ENCODE measurements around the gene FAM90A26. TPM values are rescaled to one million over a fixed set of nuclear protein-coding genes. Genes with fewer than 3 reads are reported as not detected.
A peak's percentile ranks its signal among the peaks of the same experiment; 100 is the strongest.
"Not testable (repeated sequence)": the region's sequence is repeated elsewhere in the genome, so short reads cannot be mapped to it uniquely, and the experiment has no call there.

Gene FAM90A26
- total RNA-seq, 1 experiment from 2014 or later = not detected

GRCh38 chr4:9131420-9131819, 38.8 kb upstream of the FAM90A26 start:
- DNase-seq (ENCODE audit: low read depth, low spot score); H3K9me3 ChIP-seq (ENCODE audit: control insufficient read depth in 1 of 2, insufficient read depth in 1 of 2, low read depth in 1 of 2, low read length in 2 of 2); POLR2A ChIA-PET; intact Hi-C loops (cut with micrococcal nuclease); H3K9ac ChIP-seq (ENCODE audit: low read length); H3K27ac ChIP-seq (ENCODE audit: low read depth, low read length); H2AFZ ChIP-seq (ENCODE audit: low read depth, low read length, poor library complexity, severe bottlenecking); H3K79me2 ChIP-seq (ENCODE audit: insufficient read depth, low read length); H3K4me3 ChIP-seq (replicated peaks in 1 of 2; ENCODE audit: low read depth in 1 of 2, low read length in 2 of 2); CTCF ChIA-PET; H3K27me3 ChIP-seq (ENCODE audit: insufficient read depth, low read length); RAD21 ChIA-PET (ENCODE audit: low non-redundant PET in 1 of 2, low total read pairs in 2 of 2, uncharacterized antibody in 2 of 2, unreplicated experiment in 2 of 2); H3K4me1 ChIP-seq (ENCODE audit: control insufficient read depth in 1 of 2, insufficient read depth in 2 of 2, low read length in 2 of 2); H4K20me1 ChIP-seq (ENCODE audit: insufficient read depth); BruUV-seq (replicated peaks); H3K9me2 ChIP-seq (ENCODE audit: insufficient read depth); ATAC-seq; H3K36me3 ChIP-seq (ENCODE audit: control insufficient read depth in 1 of 2, insufficient read depth in 2 of 2, low read length in 2 of 2): not testable (repeated sequence)
- peak overlapping the region; percentile 25; the same call in 1 of the 2 replicates for H3K4me2 ChIP-seq (ENCODE audit: low read length)
- peak; percentile 23; the same call in 1 of the 2 replicates for TF ChIP-seq FOSL1 (IDR thresholded peaks at IDR 0.05; ENCODE audit: low read depth)

GRCh38 chr4:9132849-9133248, 37.4 kb upstream of the FAM90A26 start:
- H3K9me2 ChIP-seq (ENCODE audit: insufficient read depth); ATAC-seq; POLR2A ChIA-PET; intact Hi-C loops (cut with micrococcal nuclease); H3K4me1 ChIP-seq (ENCODE audit: control insufficient read depth in 1 of 2, insufficient read depth in 2 of 2, low read length in 2 of 2); H3K36me3 ChIP-seq (ENCODE audit: control insufficient read depth in 1 of 2, insufficient read depth in 2 of 2, low read length in 2 of 2); CTCF ChIA-PET; BruUV-seq (replicated peaks); H3K4me3 ChIP-seq (replicated peaks in 1 of 2; ENCODE audit: low read depth in 1 of 2, low read length in 2 of 2); H3K4me2 ChIP-seq (ENCODE audit: low read length); DNase-seq (ENCODE audit: low read depth, low spot score); H3K9me3 ChIP-seq (ENCODE audit: control insufficient read depth in 1 of 2, insufficient read depth in 1 of 2, low read depth in 1 of 2, low read length in 2 of 2); H3K27ac ChIP-seq (ENCODE audit: low read depth, low read length); H4K20me1 ChIP-seq (ENCODE audit: insufficient read depth); H3K27me3 ChIP-seq (ENCODE audit: insufficient read depth, low read length); RAD21 ChIA-PET (ENCODE audit: low non-redundant PET in 1 of 2, low total read pairs in 2 of 2, uncharacterized antibody in 2 of 2, unreplicated experiment in 2 of 2); H3K9ac ChIP-seq (ENCODE audit: low read length); H3K79me2 ChIP-seq (ENCODE audit: insufficient read depth, low read length); H2AFZ ChIP-seq (ENCODE audit: low read depth, low read length, poor library complexity, severe bottlenecking): not testable (repeated sequence)

- H3K4me1 ChIP-seq (ENCODE audit: control insufficient read depth in 1 of 2, insufficient read depth in 2 of 2, low read length in 2 of 2); ATAC-seq; H3K27me3 ChIP-seq (ENCODE audit: insufficient read depth, low read length); H3K27ac ChIP-seq (ENCODE audit: low read depth, low read length); intact Hi-C loops (cut with micrococcal nuclease); RAD21 ChIA-PET (ENCODE audit: low non-redundant PET in 1 of 2, low total read pairs in 2 of 2, uncharacterized antibody in 2 of 2, unreplicated experiment in 2 of 2); H3K79me2 ChIP-seq (ENCODE audit: insufficient read depth, low read length); H3K9ac ChIP-seq (ENCODE audit: low read length); H3K36me3 ChIP-seq (ENCODE audit: control insufficient read depth in 1 of 2, insufficient read depth in 2 of 2, low read length in 2 of 2); DNase-seq (ENCODE audit: low read depth, low spot score); H3K9me2 ChIP-seq (ENCODE audit: insufficient read depth); H3K4me2 ChIP-seq (ENCODE audit: low read length); H3K4me3 ChIP-seq (replicated peaks in 1 of 2; ENCODE audit: low read depth in 1 of 2, low read length in 2 of 2); BruUV-seq (replicated peaks); H2AFZ ChIP-seq (ENCODE audit: low read depth, low read length, poor library complexity, severe bottlenecking); H3K9me3 ChIP-seq (ENCODE audit: control insufficient read depth in 1 of 2, insufficient read depth in 1 of 2, low read depth in 1 of 2, low read length in 2 of 2); POLR2A ChIA-PET; CTCF ChIA-PET; H4K20me1 ChIP-seq (ENCODE audit: insufficient read depth): not testable (repeated sequence)
Observed at GRCh38 chr4:9134011-9134410, 36.2 kb upstream of the FAM90A26 start.

- BruUV-seq (replicated peaks); H3K79me2 ChIP-seq (ENCODE audit: insufficient read depth, low read length); H3K9me3 ChIP-seq (ENCODE audit: control insufficient read depth in 1 of 2, insufficient read depth in 1 of 2, low read depth in 1 of 2, low read length in 2 of 2); POLR2A ChIA-PET; H3K4me1 ChIP-seq (ENCODE audit: control insufficient read depth in 1 of 2, insufficient read depth in 2 of 2, low read length in 2 of 2); H3K4me3 ChIP-seq (replicated peaks in 1 of 2; ENCODE audit: low read depth in 1 of 2, low read length in 2 of 2); RAD21 ChIA-PET (ENCODE audit: low non-redundant PET in 1 of 2, low total read pairs in 2 of 2, uncharacterized antibody in 2 of 2, unreplicated experiment in 2 of 2); H4K20me1 ChIP-seq (ENCODE audit: insufficient read depth); ATAC-seq; H3K36me3 ChIP-seq (ENCODE audit: control insufficient read depth in 1 of 2, insufficient read depth in 2 of 2, low read length in 2 of 2); CTCF ChIA-PET; intact Hi-C loops (cut with micrococcal nuclease); H3K27me3 ChIP-seq (ENCODE audit: insufficient read depth, low read length); H3K27ac ChIP-seq (ENCODE audit: low read depth, low read length); H3K9ac ChIP-seq (ENCODE audit: low read length); H3K4me2 ChIP-seq (ENCODE audit: low read length); DNase-seq (ENCODE audit: low read depth, low spot score); H2AFZ ChIP-seq (ENCODE audit: low read depth, low read length, poor library complexity, severe bottlenecking); H3K9me2 ChIP-seq (ENCODE audit: insufficient read depth): not testable (repeated sequence)
Observed at GRCh38 chr4:9134556-9134955, 35.7 kb upstream of the FAM90A26 start.

GRCh38 chr4:9141050-9141449, 29.2 kb upstream of the FAM90A26 start:
- H3K27me3 ChIP-seq (ENCODE audit: insufficient read depth, low read length); H3K4me1 ChIP-seq (ENCODE audit: control insufficient read depth in 1 of 2, insufficient read depth in 2 of 2, low read length in 2 of 2); DNase-seq (ENCODE audit: low read depth, low spot score); intact Hi-C loops (cut with micrococcal nuclease); POLR2A ChIA-PET; H3K27ac ChIP-seq (ENCODE audit: low read depth, low read length); H4K20me1 ChIP-seq (ENCODE audit: insufficient read depth); CTCF ChIA-PET; ATAC-seq; H3K4me2 ChIP-seq (ENCODE audit: low read length); H3K36me3 ChIP-seq (ENCODE audit: control insufficient read depth in 1 of 2, insufficient read depth in 2 of 2, low read length in 2 of 2); H3K9me3 ChIP-seq (ENCODE audit: control insufficient read depth in 1 of 2, insufficient read depth in 1 of 2, low read depth in 1 of 2, low read length in 2 of 2); H3K79me2 ChIP-seq (ENCODE audit: insufficient read depth, low read length); H3K4me3 ChIP-seq (replicated peaks in 1 of 2; ENCODE audit: low read depth in 1 of 2, low read length in 2 of 2); H2AFZ ChIP-seq (ENCODE audit: low read depth, low read length, poor library complexity, severe bottlenecking); BruUV-seq (replicated peaks); H3K9ac ChIP-seq (ENCODE audit: low read length); H3K9me2 ChIP-seq (ENCODE audit: insufficient read depth); RAD21 ChIA-PET (ENCODE audit: low non-redundant PET in 1 of 2, low total read pairs in 2 of 2, uncharacterized antibody in 2 of 2, unreplicated experiment in 2 of 2): not testable (repeated sequence)

Data from HCT116 (cell line).